CD4-positive, alpha-beta T cell treated with Interleukin-15 for 4 hours (primary cell): ENCODE measurements around the gene CCSER2.

ENCODE experiments used
- DNase-seq: peaks from one replicate; pipeline ENCODE4 v3.0.0-alpha.2; 2020; ENCODE audit warnings: low spot score

CCSER2 gene

DNA sequence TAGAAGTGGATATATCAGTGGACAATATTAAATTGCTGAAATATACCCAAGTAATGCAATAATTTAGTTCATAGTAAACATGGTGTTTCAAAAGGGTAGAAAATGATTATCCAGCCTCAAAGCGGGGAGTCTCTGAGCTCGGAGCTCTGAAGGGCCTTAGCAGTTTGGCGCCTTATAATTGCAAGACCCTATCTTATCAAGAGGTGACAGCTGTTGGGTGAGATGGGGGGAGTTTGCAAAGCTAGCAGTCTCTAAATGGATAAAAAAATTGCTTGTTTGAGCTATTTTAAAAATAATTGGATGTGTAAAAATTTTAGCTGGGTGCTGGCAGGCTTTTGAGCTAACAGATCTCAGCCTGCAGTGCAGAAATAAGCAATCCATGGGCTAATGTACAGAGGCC is 219.2 kb downstream of the CCSER2 start:
- no peak for DNase-seq

DNA sequence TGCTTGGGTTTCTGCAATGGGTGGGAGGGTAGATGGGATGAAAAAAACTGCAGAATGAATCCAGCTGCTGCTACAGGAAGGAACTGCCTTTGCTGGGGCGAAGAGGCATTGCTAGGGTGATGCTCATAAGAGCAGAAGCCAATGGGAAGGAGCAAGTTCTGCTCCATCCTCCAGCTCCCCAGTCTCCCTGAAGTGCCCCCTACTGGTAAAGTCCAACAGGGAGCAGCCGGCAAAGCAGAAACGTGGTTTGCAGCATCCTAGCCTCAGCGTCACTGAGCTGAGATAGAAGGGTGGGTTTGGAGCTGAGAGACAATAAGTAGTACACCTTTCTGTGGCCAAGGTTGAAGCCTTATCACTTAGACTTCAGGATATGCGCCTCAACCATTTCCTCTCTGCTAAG is 220.5 kb downstream of the CCSER2 start:
- no peak for DNase-seq

DNA sequence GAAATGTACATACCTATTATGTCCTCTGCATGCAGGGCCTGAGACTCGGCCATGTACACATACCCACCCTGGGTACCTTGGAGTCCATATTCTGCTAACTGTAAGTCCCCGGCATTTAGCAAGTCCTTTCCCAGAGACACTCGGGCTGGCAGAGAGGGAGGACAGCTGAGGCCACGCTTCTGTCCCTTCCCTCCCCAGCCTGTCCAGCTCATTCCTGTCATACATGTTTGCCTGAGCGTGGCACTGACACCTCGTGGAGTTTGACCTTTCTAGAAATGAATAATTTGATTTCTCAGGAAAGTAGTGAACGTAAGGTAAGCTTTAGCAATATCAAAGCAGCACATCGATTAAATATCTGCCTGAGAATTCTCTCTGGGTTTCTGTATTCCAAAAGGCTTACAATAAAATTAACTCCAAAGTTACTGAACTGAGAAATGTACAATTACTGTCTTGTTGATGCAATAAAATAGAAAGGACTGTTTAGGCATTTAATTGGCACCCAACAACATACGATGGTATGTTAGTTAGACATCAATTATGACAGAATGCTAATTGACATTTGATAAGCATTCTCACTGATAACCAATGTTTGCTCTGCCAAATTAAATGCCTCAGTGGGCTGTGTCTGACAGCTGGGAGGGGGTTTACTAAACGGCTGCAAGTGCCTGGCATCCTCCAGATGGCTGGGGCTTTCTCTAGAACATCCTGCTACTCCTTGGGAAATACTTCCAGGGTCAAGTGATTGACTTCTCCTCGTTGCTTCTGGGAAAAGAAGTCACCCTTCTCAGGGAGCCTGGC is 221.2 kb downstream of the CCSER2 start:
- DNase-seq: no peak

DNA sequence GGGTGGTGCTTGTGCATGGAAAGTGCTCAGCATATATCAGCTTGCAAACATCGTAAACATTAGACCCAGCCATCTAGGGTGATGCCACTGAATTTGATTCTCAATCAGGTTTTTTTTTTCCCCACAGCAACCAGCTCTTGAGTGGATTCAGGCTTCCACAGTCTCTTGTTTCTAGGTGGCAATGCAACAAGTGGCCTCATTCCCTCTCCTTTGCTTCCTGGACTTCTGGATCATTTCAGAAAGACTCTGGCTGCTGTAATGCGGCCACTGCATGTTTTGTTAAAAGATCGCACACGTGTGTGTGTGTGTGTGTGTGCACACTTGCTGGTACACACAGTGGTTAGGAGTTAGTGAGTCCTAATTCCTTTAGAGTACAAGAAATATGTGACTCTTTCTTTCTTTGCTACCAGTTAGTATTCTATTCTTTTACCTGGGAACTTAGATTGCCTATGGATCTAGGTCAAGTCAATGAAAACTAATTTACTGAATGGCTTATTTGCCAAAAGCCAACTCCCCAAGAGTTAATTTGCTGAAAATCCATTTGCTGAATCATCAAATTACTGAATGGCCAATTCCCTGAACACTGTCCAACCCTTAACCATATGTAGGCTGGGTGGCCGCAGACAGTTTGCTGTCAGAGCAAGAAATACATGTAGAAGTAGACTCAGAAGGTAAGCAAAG is 222.5 kb downstream of the CCSER2 start:
- DNase-seq: no peak

DNA sequence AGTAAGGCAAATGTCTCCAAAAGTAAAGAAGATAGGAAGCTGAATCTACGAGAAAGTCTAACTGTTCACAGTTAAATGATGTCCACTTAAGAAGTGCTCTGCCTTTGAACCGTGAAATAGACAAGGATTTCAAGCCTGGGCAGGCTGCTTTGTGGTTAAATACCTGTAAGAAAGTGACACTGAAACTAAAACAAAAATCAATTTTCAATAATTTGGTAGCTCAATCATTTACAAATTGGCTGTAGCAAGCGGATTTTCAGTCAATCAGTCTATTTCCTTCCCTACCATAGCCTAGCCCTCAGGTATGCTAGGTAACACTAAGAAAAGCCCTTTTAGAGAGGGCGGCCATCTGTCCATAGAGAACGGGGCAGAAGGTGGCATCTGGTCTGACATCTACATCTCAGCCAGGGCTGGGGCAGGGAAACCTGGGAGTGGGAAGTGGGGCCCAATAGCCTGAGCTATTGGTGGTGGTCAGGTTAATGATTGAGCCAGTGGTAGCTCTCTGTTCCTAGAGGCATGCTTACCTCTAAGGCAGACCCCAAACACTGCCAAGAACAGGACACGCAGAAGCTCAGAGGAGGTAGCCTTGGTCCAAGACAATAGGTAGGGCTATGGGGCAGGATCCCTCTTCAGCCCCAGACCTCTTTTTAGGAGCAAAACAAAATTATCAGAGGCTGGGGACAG is 223.2 kb downstream of the CCSER2 start:
- no peak for DNase-seq

DNA sequence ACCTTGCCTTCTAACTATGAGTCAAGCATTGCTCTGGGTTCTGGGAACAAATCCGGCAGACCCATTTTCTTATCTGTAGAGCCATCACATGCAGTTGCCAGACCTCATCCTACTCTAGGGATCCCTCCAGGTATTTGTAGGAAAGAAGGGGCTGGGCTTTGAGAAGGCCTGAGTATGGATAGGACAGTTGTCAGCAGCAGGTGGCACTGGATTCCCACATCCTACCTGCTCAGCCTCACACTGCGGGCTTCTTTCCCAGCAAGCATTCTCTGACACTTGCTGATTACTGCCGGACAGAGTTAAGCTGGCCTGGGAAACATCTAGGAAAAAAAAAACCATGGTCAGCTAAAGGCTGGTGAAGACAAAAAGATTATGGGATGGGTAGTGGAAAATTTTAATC is 224.1 kb downstream of the CCSER2 start:
- DNase-seq: no peak

DNA sequence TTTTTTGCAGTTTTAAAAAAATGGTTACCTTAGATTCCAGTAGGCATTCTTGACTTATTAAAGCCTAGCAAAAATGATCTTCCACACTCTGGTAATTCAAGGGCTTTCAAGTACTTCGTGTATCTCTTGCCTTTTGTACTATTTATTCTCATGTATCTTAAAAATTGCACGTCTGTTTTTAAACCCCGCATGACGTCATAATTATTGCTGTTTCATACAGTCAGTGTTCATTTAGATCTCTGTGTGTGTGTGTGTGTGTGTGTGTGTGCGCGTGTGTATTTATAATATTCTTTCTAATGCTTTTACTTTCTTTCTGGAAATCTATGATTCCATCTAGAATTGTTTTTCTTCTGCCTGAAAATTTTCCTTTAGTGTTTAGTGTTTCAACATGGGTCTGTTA is 234.2 kb downstream of the CCSER2 start:
- no peak for DNase-seq

DNA sequence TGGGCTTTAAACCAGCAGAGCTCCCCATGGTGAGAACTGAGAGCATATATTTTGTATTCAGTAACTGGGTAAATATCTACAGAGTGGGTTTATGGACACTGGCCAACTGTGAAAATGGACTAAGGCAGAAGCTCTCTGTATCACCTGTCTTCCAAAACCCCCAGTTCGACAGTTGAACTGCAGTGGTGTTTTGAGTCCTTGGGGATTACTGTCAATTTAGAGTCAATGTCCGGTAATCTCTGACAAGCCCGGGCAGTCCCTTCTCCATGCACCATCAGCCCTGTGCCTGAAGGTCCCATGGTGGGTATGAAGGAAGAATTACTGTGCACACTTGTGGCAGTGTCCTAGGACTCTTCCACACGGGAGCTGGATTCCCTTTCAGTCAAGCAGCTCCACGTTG is 235.0 kb downstream of the CCSER2 start:
- no peak for DNase-seq

DNA sequence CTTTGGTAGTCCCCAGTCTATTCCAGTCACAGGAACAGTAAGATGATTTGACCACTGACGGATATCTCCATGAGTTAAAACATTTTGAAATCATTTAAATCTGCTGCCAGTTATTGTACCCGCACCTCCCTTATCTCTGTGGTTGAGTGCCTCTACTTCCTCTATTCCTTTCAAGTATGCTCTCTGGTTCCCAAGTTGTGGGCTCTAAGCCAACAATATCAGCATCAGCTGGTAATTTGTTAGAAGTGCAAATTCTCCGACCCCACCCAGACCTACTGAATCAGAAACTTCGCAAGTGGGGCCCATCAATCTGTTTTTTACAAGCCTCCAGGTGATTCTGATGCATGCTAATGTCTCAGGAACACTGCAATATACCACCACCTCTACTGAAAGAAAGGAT is 235.5 kb downstream of the CCSER2 start:
- DNase-seq: no peak

DNA sequence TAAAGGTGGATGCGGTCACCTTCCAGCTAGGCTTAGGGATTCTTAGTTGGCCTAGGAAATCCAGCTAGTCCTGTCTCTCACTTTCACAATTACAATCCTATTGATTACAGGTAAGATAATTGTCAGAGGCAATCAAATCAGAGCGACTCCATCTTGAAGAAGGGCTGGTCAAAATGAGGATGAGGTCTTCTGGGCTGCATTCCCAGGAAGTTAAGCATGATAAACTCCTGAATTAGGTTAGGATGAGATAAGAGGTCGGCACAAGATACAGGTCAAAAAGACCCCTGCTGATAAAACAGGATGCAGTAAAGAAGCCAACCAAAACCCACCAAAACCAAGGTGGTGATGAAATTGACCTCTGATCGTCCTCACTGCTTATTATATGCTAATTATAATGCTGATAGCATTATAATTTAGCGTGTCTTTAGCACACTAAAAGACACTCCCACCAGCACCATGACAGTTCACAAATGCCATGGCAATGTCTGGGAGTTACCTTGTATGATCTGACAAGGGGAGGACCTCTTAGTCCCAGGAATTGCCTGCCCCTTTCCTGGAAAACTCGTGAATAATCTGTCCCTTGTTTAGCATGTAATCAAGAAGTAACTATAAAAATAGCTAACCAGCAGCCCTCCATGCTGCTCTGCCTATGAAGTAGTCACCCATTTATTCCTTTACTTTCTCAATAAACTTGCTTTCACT is 237.6 kb downstream of the CCSER2 start:
- DNase-seq: no peak

DNA sequence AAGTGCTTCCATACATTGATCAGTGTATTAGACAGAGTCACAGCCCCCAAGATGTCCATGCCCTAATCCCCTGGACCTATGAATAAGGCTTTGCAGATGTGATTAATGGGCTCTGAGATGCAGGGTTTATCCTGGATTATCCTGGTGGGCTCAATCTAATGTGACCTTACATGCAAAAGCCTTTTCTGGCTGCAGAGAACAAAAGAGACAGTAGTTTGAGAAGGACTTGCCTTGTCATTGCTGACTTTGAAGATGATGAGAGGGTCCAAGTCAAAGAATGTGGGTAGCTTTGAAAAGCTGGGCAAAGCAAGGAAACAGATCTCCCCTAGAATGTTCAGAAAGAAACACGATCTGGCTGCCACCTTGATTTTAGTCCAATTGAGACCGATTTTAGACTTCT is 238.7 kb downstream of the CCSER2 start:
- DNase-seq: no peak
